GM12878 (cell line): ENCODE data around the gene CHAMP1. TPM values are rescaled to one million over a fixed set of nuclear protein-coding genes. Genes with fewer than 3 reads are reported as not detected.

Experiments
- BMI1 ChIP-seq: fragments of 450-650 bp; IDR thresholded peaks from 2 replicates; pipeline ENCODE4 v1.6.1; 2016; ENCODE audit warnings: mild to moderate bottlenecking, moderate library complexity, borderline replicate concordance
- CBFB ChIP-seq: IDR thresholded peaks from 2 replicates; pipeline ENCODE4 v1.6.1; 2016; ENCODE audit warnings: antibody characterized with exemption, low read depth
- CREB1 ChIP-seq: IDR thresholded peaks from 2 replicates; pipeline ENCODE4 v1.6.1; 2012; ENCODE audit warnings: low read depth, mild to moderate bottlenecking, inconsistent platforms
- CREM ChIP-seq: IDR thresholded peaks from 2 replicates; pipeline ENCODE4 v1.6.1; 2014; ENCODE audit warnings: antibody characterized with exemption, low read depth
- E2F8 ChIP-seq: fragments of 450-650 bp; IDR thresholded peaks from 2 replicates; pipeline ENCODE4 v1.6.1; 2018; ENCODE audit warnings: mild to moderate bottlenecking, low read depth, moderate library complexity; ENCODE audit not compliant: partially characterized antibody
- FOXM1 ChIP-seq: IDR thresholded peaks from 2 replicates; pipeline ENCODE4 v1.6.1; 2012; ENCODE audit warnings: low read depth, mild to moderate bottlenecking, inconsistent platforms, low read length, moderate library complexity
- IRF5 ChIP-seq: fragments of 450-650 bp; IDR thresholded peaks from 2 replicates; pipeline ENCODE4 v1.6.1; 2017; ENCODE audit warnings: borderline replicate concordance
- MYB ChIP-seq: fragments of 150-350 bp; IDR thresholded peaks from 2 replicates; pipeline ENCODE4 v1.6.1; 2014; ENCODE audit warnings: mild to moderate bottlenecking, low read depth, low read length, borderline replicate concordance
- NBN ChIP-seq: fragments of 450-650 bp; IDR thresholded peaks from 2 replicates; pipeline ENCODE4 v1.6.1; 2016
- RBBP5 ChIP-seq: fragments of 200-600 bp; sonication (generic); conservative IDR thresholded peaks from 2 replicates; pipeline ENCODE4 v1.6.1; 2016
- SKIL ChIP-seq: fragments of 450-650 bp; IDR thresholded peaks from 2 replicates; pipeline ENCODE4 v1.6.1; 2017; ENCODE audit warnings: mild to moderate bottlenecking, low read depth, inconsistent platforms; ENCODE audit not compliant: poor library complexity, severe bottlenecking
- SMAD5 ChIP-seq: IDR thresholded peaks from 2 replicates; pipeline ENCODE4 v1.6.1; 2016; ENCODE audit warnings: antibody characterized with exemption, low read depth
- ZNF274 ChIP-seq: IDR thresholded peaks from one replicate; pipeline ENCODE4 v1.8.0; 2011; ENCODE audit not compliant: insufficient read length, insufficient read depth
- polyA plus RNA-seq, 11 experiments: library from polyadenylated mRNA; depleted of rRNA in 4 of 11; unstranded in 6 of 11; stranded (reverse) in 5 of 11; fragments of >200 nt; fragmentation: Nextera tagmentation in 4 of 11; fragmentation: Illumina TruSeq in 1 of 11; extraction: Ambion mirVana in 4 of 11; extraction: Trizol in 1 of 11; gene quantifications; 1 replicate in 1 of 11; 2 replicates in 10 of 11; pipeline versions ENCODE4 v1.2.1 to v1.2.3, GENCODE V29; 2011 to 2016; ENCODE audit warnings: inconsistent platforms in 2 of 11, missing spikeins in 2 of 11, low read depth in 1 of 11
- total RNA-seq, 4 experiments: library from RNA; depleted of rRNA in 3 of 4; stranded (reverse); fragments of >200 nt in 3 of 4; fragmentation: Illumina TruSeq in 1 of 4; extraction: Trizol in 1 of 4; gene quantifications; 2 replicates each; pipeline versions ENCODE4 v1.2.1 to v1.2.3, GENCODE V29; 2013 to 2021
- TF ChIP-seq, protein P1 (sequence below): fragments of 450-650 bp; formaldehyde crosslinking; IDR thresholded peaks from 2 replicates; pipeline ENCODE4 v1.4.0; 2020; ENCODE audit warnings: mild to moderate bottlenecking, moderate library complexity
- TF ChIP-seq, protein P2 (sequence below): IDR thresholded peaks from 2 replicates; pipeline ENCODE4 v1.6.1; 2012; ENCODE audit warnings: low read depth, low read length, improper control_type of control experiment

CHAMP1 gene
- total and polyA plus RNA-seq, 10 of the 15 experiments (the other 5 are each of a cell fraction or from before 2014, with no cell fraction given) = 1.1 to 54.8 (median 23.9) TPM

- TF ChIP-seq MYB (no peak), E2F8 (no peak), BMI1 (no peak), CREB1 (no peak), CBFB (no peak; the same call in none of the 2 replicates), IRF5 (peak; percentile 56; the same call in 1 of the 2 replicates), ZNF274 (no peak), NBN (no peak), RBBP5 (no peak), CREM (no peak), SMAD5 (peak; percentile 85), SKIL (no peak), FOXM1 (no peak)
- TF ChIP-seq, protein P1, sequence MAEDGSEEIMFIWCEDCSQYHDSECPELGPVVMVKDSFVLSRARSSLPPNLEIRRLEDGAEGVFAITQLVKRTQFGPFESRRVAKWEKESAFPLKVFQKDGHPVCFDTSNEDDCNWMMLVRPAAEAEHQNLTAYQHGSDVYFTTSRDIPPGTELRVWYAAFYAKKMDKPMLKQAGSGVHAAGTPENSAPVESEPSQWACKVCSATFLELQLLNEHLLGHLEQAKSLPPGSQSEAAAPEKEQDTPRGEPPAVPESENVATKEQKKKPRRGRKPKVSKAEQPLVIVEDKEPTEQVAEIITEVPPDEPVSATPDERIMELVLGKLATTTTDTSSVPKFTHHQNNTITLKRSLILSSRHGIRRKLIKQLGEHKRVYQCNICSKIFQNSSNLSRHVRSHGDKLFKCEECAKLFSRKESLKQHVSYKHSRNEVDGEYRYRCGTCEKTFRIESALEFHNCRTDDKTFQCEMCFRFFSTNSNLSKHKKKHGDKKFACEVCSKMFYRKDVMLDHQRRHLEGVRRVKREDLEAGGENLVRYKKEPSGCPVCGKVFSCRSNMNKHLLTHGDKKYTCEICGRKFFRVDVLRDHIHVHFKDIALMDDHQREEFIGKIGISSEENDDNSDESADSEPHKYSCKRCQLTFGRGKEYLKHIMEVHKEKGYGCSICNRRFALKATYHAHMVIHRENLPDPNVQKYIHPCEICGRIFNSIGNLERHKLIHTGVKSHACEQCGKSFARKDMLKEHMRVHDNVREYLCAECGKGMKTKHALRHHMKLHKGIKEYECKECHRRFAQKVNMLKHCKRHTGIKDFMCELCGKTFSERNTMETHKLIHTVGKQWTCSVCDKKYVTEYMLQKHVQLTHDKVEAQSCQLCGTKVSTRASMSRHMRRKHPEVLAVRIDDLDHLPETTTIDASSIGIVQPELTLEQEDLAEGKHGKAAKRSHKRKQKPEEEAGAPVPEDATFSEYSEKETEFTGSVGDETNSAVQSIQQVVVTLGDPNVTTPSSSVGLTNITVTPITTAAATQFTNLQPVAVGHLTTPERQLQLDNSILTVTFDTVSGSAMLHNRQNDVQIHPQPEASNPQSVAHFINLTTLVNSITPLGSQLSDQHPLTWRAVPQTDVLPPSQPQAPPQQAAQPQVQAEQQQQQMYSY (CRISPR knock-in tag) = no peak
- TF ChIP-seq, protein P2, sequence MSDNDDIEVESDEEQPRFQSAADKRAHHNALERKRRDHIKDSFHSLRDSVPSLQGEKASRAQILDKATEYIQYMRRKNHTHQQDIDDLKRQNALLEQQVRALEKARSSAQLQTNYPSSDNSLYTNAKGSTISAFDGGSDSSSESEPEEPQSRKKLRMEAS = no peak
Measured at GRCh38 chr13:114281351-114282040, 32.8 kb upstream of the CHAMP1 start, which contains the start of gene UPF3A (continued).
